Measurements from ENCODE around the gene IL10RA.

DNA sequence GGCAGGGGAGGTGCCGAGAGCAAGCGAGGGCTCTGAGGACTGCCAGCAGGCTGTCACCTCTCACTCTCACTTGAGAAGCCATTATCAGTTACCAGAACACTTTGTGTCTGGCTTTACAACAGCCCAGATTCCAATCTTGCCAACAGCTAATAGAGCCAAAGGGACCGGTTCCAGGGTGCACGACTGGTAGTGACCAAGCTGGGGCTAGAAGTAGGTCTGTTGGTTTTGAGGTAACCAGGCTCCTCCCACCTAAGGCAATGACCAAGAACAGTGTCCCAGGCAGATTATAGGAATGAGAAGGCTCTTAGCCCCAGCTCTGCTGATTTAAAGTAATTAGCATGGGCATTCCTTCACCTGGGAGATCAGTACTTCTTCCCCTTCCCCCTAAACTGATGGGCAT is 7.2 kb upstream of the IL10RA start:
- TF ChIP-seq, protein P1, sequence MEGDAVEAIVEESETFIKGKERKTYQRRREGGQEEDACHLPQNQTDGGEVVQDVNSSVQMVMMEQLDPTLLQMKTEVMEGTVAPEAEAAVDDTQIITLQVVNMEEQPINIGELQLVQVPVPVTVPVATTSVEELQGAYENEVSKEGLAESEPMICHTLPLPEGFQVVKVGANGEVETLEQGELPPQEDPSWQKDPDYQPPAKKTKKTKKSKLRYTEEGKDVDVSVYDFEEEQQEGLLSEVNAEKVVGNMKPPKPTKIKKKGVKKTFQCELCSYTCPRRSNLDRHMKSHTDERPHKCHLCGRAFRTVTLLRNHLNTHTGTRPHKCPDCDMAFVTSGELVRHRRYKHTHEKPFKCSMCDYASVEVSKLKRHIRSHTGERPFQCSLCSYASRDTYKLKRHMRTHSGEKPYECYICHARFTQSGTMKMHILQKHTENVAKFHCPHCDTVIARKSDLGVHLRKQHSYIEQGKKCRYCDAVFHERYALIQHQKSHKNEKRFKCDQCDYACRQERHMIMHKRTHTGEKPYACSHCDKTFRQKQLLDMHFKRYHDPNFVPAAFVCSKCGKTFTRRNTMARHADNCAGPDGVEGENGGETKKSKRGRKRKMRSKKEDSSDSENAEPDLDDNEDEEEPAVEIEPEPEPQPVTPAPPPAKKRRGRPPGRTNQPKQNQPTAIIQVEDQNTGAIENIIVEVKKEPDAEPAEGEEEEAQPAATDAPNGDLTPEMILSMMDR (IDR thresholded peaks at IDR 0.05) = no peak
- no peak for TF ChIP-seq POLR2A (IDR thresholded peaks at IDR 0.05)

Measured in body of pancreas (tissue), 4 donors.